SKM-1 (cell line): ENCODE measurements around the gene PBX1.

Source experiments
- DNase-seq: peaks from one replicate; lab custom pipeline; 2025; ENCODE audit not compliant: unreplicated experiment; lab: John Stamatoyannopoulos, UW

Gene PBX1

GRCh38 chr1:164563721-164564360 is 4.9 kb downstream of the PBX1 start:
- DNase-seq = no peak

- no peak for DNase-seq
Observed at GRCh38 chr1:164564378-164564777, 5.4 kb downstream of the PBX1 start.

- DNase-seq = no peak
Observed at GRCh38 chr1:164565357-164565756, 6.4 kb downstream of the PBX1 start.

GRCh38 chr1:164567774-164568173 is 8.8 kb downstream of the PBX1 start:
- no peak for DNase-seq

DNA sequence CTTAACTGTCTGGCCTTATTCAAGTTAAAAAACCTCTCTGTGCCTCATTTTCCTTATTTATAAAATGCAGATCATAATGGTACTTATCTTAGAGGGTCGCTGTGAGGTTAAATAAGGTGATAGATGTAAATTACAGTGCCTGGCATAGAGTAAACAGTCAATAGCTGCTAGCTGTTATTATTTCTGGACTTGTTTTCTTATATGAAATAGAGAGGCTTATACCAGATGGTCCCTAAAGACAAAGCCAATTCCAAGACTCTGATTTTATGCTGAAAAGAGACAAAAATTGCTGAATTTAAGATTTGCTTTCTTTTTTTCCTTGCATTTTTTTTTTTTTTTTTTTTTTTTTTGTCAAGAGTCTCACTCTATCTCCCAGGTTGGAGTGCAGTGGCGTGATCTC is 10.3 kb downstream of the PBX1 start:
- no peak for DNase-seq

- no peak for DNase-seq
Observed at GRCh38 chr1:164569866-164570265, 10.9 kb downstream of the PBX1 start.

DNA sequence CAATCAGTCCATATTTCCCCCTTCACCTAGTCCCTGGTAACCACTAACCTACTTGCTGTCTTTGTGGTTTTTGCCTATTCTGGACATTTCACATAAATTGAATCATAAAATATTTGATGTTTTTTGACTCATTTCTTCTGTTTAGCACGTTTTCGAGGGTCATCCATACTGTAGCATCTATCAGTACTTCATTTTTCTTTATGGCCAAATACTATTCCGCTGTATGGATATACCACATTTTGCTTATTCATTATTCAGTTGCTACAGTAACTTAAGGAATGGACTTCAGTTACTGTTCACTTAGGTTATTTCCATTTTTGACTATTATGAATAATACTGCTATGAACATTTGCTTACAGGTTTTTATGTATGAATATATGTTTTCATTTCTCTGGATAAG is 12.3 kb downstream of the PBX1 start:
- DNase-seq = no peak

GRCh38 chr1:164575356-164575886 is 16.4 kb downstream of the PBX1 start:
- DNase-seq = no peak

DNA sequence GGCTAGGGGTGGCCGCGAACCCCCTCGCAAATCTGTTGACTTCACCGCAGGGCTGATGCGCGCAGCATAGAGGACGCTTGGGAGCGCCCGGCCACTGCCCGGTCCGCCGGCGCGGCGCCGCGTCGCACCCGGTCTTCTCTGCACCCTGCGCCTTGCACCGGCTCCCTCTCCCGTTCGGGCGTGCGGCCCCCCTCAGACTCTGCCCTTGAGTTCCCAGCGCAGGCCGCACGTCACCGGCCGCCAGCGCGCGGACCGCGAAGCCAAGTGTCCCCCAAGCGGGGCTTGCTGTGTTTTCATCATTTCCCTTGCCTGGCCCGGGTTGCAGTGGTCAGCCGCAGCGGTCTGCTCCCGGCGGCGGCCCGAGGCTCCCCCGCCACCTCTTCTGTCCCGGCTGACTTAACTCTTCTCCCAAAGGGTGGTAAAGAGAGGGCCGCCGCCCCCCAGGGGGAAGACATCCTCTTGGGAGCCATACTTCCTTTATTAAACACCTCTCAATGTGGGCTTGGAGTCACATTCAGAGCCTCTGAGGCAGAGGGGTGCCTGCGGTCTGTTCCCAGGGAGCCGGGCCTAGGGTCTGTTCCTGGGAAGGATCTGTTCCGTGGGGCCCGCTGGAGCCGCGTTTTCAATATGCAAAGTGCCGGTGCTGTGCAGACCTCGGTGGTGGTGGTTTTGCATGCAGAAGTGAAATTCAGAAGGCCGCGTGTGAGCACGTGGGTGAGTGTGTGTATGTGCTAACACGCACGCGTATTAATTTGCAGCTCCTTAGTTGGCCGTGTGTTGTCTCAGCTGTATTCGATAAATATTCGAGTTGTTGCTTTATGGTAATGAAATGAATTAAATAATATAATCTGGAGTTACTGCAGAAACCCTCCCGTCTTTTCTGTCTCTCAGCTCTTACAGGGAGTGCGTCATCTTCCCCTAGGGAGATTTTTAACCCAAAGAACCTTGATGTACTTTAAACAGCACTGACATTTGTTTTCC is 17.6 kb downstream of the PBX1 start:
- no peak for DNase-seq

GRCh38 chr1:164577291-164577690 is 18.3 kb downstream of the PBX1 start:
- DNase-seq = no peak

DNA sequence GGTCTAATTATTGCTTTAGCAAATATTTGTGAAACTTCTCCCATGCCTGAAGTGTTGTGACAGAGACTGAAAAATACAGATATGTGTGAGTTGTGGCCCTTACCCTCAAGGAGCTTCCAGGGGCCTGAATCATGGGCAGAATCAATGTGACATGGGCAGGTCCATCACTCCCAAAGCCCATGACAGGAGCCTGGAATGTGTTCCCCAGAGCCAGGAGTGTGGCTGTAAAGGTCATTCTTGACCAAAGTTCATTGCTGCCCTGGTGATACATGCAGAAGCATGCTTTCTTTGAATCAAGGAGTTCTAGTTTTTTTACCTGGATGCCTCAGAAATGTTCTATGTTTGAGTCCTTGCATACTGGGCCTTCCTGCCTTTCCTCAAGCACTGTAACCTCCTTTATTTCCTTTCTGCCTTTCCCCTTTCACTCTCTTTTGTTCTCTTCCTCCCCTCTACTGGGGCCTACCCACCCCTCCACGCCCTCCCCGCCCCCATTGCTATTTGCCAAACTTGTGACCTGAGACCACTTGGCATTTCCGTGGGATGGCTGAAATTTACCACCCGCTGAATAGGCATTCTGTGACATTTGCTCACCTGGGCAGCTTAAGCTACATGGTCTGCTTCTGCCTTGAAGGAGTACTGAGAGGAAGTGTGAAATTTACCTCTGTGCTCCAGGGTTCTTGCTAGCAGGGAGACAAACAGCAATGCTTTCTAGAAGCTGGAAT is 19.7 kb downstream of the PBX1 start:
- DNase-seq = no peak

DNA sequence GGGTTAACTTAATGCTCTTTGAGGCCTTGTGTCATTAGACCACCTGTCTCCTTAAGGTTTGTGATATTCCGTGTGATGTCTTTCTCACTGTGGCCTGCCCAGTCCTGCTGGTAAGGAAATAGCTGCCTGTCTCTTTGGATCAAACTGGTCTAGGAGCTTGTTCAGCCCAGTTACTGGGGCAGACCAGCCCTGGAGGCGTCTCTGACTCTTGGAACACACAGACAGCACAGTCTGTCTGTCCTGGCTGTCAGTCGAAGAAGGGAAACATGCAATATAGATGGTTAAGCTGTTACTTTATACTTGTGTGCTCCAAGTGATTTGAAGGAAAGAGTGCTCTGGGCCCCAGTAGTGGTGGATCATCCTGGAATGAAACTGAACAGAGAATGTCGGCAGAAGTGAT is 20.4 kb downstream of the PBX1 start:
- no peak for DNase-seq

DNA sequence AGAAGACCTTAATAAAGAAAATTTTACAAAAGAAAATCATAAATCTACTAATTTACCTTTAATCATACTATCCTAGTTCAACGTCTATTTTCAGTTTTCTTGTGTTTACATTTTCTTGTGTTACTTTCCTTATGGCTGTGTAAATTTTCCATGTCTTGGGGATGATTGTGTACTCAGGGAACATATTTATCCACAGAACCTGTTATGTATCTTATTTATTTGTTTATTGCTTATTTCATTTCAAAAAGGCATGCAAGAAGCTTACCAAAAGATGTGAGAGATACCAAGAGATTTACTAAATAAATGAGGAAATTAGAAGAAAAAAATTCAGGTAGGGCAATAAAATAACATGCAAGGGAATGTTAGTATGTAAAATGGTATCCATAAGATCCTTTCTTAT is 22.8 kb downstream of the PBX1 start:
- DNase-seq = no peak

DNA sequence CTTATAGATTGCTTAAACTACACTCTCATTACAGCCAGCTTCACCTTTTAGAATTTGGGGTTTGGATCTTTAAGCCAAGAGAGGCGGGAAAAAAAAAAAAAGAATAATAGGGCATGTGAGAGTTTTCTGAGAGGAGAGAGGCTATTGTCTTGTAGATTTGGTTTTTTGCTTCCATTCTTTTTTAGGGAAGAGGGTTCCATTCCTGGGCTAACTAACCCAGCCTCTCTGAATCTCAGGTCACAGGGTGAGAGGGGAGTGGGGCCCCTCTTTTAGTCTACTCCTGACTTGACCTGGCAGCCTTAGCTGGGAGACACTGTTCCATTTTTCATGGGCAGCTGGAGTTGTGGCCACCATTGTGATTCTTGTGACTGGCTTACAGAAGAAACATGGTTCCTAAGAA is 24.2 kb downstream of the PBX1 start:
- DNase-seq = no peak

- DNase-seq = no peak
Observed at GRCh38 chr1:164583835-164584539, 25.0 kb downstream of the PBX1 start.

DNA sequence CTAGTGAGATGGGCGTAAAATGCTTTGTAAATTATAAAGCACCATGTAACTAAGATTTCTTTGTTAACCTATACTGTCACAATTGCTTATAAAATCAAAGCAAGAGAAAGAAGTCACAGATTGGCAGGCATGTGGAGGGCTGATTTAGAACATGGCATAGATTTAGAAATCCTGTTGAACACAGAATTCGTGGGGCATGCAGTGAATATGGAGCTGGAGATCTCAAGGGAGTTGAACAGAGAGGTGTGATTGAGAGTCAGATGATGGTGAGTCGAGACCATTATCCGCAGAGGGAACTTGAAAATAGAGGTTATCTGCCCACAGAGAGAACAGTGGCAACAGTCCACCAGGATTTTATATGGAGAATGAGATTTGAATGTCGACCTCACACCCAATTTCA is 27.6 kb downstream of the PBX1 start:
- no peak for DNase-seq

- DNase-seq = no peak
Observed at GRCh38 chr1:164587617-164588501, 28.9 kb downstream of the PBX1 start.

DNA sequence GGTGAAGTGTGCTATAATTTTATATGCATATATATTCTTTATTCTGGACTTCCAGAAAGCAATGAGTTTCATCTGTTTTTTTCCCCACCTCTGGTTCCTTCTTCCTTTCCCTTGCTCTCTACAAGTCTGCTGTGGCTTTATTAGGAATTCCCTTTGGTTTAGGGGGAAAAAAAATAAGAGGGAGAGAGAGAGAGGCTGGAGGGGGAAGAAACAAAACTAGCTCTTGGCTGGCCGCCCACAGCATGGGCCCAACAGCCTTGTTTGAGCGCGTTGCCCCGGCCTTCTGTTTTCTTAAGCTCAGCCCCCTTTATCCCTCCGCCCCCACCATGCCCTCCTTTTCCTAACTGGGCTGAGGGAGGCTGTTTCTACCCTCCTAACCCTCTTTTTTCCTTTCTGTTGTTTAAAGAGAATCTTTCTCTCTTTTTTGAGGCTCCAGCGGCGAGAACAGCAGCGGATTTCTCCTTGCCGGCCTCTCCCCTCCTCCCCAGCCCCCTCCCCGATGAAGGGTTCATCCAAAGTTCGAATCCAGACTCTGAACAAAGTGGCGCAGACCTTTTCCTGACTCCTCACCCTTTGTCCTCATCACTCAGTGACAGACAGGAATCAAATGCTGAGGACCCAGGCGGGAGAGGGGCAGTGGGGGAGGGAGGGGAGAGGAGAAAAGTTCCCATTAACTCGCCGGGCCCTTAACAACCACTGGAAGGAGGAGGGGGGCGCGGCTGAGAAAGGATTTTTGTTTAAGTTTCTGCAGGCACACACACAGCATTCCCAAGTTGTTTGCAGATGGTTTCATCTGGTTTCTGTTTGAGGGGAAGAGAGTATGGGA is 29.7 kb downstream of the PBX1 start:
- DNase-seq = no peak

- no peak for DNase-seq
Observed at GRCh38 chr1:164589408-164589807, 30.4 kb downstream of the PBX1 start.
